GM18499 (cell line): Measurements from ENCODE around the gene NRL.

Experiments
- ATAC-seq: cut with Tn5 transposase; IDR thresholded peaks from one replicate; pipeline ENCODE4 v1.9.1; 2021; ENCODE audit warnings: moderate number of reproducible peaks; ENCODE audit not compliant: insufficient read depth, unreplicated experiment

NRL gene

GRCh38 chr14:24085215-24085614 is 29.5 kb downstream of the NRL start:
- ATAC-seq = no peak

DNA sequence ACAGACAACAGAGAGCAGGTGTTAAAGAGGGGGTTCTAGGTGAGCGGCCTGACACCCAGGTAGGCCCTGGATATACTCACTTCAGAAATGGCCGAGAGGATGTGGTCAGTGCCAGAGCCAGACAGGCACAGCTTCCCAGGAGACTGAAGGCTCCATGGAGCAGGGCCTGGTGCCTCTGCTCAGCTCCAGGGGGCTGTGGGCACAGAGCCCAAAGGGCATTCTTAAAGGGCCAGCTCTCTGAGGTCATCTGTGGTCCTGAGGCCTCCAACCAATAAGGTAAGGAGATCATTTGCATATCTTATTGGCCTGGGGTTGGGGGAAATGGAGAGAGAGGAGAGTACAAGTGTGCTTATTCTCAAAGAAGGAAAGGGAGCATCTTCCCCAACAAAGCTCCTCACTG is 30.3 kb downstream of the NRL start:
- ATAC-seq = no peak

GRCh38 chr14:24083462-24083861 is 31.3 kb downstream of the NRL start:
- ATAC-seq = no peak

- ATAC-seq = no peak
These were observed 32.2 kb downstream of the NRL start for GRCh38 chr14:24082411-24083080.

DNA sequence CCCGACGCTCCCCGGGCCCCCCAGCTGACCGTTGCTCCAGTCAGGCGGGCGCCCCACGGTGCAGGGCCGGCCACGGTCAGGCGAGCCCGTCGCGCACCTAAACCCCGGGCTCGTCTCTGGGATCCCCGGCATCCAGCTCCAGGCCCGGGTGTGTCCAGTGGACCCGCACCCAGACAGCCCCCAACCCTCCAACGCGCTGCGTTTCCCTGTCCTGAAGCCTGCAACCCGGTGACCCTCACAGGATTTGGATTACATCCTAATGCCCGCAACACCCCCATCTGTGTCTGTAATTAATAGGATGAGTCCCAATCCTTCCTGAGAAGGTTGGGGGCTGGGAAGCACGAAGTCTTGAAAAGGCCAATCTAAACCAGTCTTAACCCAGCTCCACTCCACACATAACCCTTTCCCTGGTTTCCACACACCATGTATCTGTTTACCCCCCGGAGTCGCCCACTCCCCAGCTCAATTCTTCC is 33.0 kb downstream of the NRL start:
- ATAC-seq = no peak

GRCh38 chr14:24080888-24081738 is 33.6 kb downstream of the NRL start:
- peak; percentile 64 for ATAC-seq

DNA sequence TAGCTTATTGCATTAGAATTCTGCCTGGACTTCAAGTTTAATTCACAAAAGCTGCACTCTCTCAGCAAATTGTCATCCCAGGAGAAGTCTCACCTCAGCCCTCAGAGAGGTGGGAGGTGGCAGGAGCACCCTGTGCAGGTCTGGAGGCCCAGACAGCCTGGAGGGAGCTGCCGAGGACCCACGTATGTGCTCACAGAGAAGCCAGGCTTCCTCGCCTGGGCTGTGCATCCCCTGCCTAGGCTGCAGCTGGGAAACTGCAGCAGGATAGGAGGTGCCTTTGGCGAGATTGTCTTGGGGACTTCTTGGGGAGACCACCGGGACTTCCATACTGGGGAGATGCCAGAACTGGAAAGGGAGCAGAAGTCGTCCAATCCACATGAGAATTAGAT is 34.6 kb downstream of the NRL start:
- ATAC-seq = no peak

- ATAC-seq = no peak
These were observed 35.1 kb downstream of the NRL start for GRCh38 chr14:24079491-24080141.

DNA sequence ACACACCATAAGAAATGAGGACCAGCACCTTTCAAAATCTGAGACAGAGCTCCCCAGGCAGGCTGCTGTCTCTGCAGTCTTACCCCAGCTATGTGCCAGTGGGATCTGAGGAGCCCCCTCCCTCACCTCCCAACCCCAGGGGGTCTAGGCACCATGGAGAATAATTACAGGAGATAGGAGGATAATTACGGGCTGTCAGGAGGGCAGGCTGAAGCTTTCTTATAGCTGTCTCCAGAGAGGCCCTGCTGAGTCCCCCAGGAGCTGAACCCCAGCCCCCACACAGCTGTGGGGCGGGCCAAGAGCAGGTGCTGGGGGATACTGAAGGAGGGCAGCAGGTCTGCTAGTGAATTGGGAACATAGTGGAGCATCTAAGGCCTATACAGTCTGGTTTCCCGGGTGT is 36.6 kb downstream of the NRL start:
- ATAC-seq = no peak

GRCh38 chr14:24077086-24077485 is 37.7 kb downstream of the NRL start:
- ATAC-seq = no peak

DNA sequence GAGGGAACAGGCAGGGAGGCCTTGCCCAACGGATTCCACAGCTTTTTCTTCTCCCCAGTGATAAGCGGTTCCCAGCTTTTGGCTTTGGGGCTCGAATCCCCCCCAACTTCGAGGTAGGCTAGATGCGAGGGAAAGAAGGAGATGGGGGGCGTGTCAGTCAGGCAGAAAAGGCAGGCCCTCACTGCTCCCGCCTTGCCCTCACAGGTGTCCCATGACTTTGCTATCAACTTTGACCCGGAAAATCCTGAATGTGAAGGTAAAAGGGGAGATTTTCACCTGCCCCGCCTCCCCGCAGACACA is 38.5 kb downstream of the NRL start:
- ATAC-seq = no peak

- no peak for ATAC-seq
These were observed 39.1 kb downstream of the NRL start for GRCh38 chr14:24075485-24076301.

- no peak for ATAC-seq
These were observed 39.9 kb downstream of the NRL start for GRCh38 chr14:24074625-24075484.

- no peak for ATAC-seq
These were observed 41.6 kb downstream of the NRL start for GRCh38 chr14:24072881-24073877.

- no peak for ATAC-seq
These were observed 42.3 kb downstream of the NRL start for GRCh38 chr14:24072436-24072835.

DNA sequence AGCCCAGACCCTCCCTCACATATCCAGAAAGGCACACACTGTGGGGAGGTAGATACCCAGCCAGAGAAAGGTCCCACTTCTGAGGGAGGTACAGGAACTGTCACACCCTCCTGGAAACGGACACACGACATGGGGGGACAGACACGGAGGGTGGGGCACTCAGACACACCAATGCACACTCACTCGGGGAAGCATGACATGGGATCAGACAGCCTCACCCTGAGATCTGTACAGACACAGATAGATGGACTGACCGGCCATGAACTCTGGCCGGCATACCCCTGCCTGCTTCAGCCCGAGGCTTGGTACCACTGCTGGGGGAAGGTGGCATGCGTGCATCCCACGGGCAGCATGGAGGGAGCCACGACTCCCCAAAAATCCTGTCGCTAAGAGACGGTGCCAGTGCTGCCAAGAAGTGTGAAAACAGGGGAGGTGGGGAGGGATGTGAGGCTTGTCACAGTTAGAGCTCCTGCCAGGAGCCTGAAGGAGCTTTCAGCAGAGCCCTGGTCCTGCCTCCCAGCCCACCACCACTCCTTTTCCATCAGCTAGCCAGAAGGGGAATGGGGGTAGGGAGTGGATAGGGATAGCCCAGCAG is 42.8 kb downstream of the NRL start:
- no peak for ATAC-seq

DNA sequence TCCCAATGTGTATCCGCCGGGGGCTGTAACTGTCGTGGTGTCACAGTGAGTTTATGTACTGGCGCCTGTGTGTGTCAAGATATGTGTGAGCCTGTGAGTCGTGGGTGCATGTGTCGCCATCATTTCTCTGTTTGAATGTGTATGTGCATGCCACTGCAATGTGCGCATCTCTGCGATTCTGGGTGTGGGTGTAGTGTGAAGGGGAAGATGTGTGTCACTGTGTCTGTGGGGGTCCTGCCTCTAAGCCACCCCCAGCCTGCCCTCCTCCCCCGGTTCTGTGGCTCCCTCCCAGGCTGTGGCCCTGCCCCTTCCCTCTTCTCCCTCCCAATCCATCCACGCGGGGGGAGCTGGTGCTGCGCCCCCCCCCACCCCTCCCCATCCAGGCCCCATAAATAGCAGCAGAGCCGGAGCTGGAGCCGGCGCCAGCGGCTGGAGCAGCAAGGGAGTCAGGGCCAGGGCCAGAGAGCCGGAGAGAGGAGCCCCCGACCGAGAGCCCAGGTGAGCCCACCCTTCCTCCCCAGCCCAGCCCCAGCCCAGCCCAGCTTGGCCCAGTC is 43.5 kb downstream of the NRL start, which contains the start of gene CPNE6:
Gene CPNE6 (plus strand): TSS at position 419 of the 554 bp plus-strand sequence. CDS start 1,375 bp downstream, outside the sequence.
- no peak for ATAC-seq
